Body of pancreas (tissue), 4 donors: Measurements from ENCODE around the gene SREBF1. TPM values are rescaled to one million over a fixed set of nuclear protein-coding genes. Genes with fewer than 3 reads are reported as not detected.

Experiments used
- ATAC-seq: fragments of 150-250 bp; one replicate; pipeline ENCODE4 v1.9.1; 2016
- DNase-seq, 4 donors: peaks; one replicate each; pipeline ENCODE4 v3.0.0-alpha.2; 2019
- H3K27ac ChIP-seq, 4 donors: fragments of 200-600 bp; sonication (generic); 1 replicate in 3 of 4; 2 replicates in 1 of 4; pipeline versions ENCODE4 v1.5.1 to v1.6.1; 2016 to 2019; ENCODE audit warnings: mild to moderate bottlenecking in 1 of 4, mixed read lengths in 1 of 4, moderate library complexity in 1 of 4
- H3K27me3 ChIP-seq, 2 donors: fragments of 200-600 bp; sonication (generic); one replicate each; pipeline ENCODE4 v1.6.0; 2016; ENCODE audit warnings: mild to moderate bottlenecking in 1 of 2
- H3K36me3 ChIP-seq, 2 donors: fragments of 200-600 bp; sonication (generic); replicated peaks in 1 of 2; 2 replicates each; pipeline ENCODE4 v1.5.1; 2016; ENCODE audit warnings: low read depth in 2 of 2; ENCODE audit not compliant: insufficient read depth in 1 of 2
- H3K4me1 ChIP-seq: fragments of 200-600 bp; sonication (generic); one replicate; pipeline ENCODE4 v1.6.0; 2016
- H3K4me3 ChIP-seq, 2 donors: fragments of 200-600 bp; sonication (generic); 1 replicate in 1 of 2; 2 replicates in 1 of 2; pipeline ENCODE4 v1.5.1; 2016 to 2019
- H3K9me3 ChIP-seq, 3 donors: fragments of 200-600 bp; sonication (generic); 1 replicate in 2 of 3; 2 replicates in 1 of 3; pipeline ENCODE4 v1.5.1; 2016
- POLR2A ChIP-seq, 3 donors: fragments of 450-650 bp; IDR thresholded peaks; one replicate each; pipeline ENCODE4 v1.6.1; 2016; ENCODE audit warnings: antibody characterized with exemption in 3 of 3, mild to moderate bottlenecking in 2 of 3
- WGBS, 2 donors: methylation state at CpG; one replicate each; pipeline ENCODE4 v1.1.5; 2017; 5-methylcytosine and 5-hydroxymethylcytosine counted together
- intact Hi-C: fragments of 100-400 bp; cut with DNase I; formaldehyde crosslinking; loops from one replicate; pipeline ENCODE4 v1.15.1; 2023
- total RNA-seq, 2 donors: library from RNA; depleted of rRNA; stranded (reverse); fragments of >200 nt; gene quantifications; one replicate each; pipeline ENCODE4 v1.1.0, GENCODE V29; 2016
- TF ChIP-seq, protein P1 (sequence below), 7 experiments: fragments of 450-650 bp in 4 of 7; fragments of 200-600 bp in 3 of 7; sonication (generic) in 3 of 7; IDR thresholded peaks; one replicate each; pipeline ENCODE4 v1.5.1; 2016 to 2019; ENCODE audit warnings: antibody characterized with exemption in 7 of 7

Gene SREBF1
- total RNA-seq, 2 donors from 2014 or later = 22.3 to 88.0 TPM

DNA sequence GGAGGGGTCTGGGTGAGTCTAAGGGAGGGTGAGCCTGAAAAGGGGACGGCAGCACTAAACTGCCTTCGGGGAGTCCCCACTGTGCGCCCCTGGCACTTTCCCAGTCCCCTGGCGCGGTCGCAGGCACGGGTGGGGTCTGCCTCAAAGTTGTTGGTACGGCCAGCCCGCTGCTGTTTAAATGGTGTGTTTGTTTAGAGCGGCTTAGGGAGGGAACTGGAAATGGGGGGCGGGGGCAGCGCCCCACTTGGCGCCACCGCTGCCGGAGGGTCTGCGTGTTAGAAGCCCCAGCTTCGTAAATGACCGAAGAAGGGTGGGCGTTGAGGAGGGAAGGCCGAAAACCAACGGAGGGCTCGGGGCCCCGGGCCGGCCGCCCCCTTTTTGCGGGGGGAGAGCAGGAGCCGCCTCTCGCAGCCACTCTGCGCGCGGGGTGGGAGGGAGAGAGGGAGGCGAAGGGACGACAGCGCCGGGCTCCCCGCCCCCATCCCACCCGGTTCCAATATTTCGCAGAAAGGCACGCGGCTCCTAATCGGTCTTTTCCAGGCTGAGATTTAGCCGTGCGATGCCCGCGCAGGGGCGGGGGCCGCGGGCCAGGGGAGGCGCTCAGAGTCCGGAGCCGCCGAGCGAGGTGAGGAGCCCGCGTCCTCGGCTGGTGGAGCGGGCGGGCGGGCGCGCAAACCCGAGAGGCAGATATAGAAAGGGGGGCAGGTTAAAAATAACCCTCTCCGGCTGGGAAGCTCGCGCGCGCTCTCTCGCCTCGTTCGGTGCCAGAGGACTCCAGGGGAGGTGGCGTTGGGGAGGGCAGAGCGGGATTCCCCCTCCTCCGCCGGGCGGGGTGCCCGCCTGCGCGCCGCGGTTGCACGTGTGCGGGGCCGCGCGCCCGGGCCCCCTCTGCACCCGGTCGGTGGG is 54.9 kb downstream of the SREBF1 start:
- peaks cover 69% of the 10 kb centered on the region for H3K4me1 ChIP-seq
- H3K9me3 ChIP-seq = no peaks in the 10 kb centered on the region
- peak overlapping the region; percentile 22 to 84 (median 81) for H3K27ac ChIP-seq
- DNase-seq (peak; percentile 68 to 81 (median 75)), ATAC-seq (peak; percentile 56)
- intact Hi-C loops = no loop called here
- WGBS, 2 donors = 16 to 61% methylated on average over 27 to 79 of the region's 88 CpGs
- TF ChIP-seq, protein P1, sequence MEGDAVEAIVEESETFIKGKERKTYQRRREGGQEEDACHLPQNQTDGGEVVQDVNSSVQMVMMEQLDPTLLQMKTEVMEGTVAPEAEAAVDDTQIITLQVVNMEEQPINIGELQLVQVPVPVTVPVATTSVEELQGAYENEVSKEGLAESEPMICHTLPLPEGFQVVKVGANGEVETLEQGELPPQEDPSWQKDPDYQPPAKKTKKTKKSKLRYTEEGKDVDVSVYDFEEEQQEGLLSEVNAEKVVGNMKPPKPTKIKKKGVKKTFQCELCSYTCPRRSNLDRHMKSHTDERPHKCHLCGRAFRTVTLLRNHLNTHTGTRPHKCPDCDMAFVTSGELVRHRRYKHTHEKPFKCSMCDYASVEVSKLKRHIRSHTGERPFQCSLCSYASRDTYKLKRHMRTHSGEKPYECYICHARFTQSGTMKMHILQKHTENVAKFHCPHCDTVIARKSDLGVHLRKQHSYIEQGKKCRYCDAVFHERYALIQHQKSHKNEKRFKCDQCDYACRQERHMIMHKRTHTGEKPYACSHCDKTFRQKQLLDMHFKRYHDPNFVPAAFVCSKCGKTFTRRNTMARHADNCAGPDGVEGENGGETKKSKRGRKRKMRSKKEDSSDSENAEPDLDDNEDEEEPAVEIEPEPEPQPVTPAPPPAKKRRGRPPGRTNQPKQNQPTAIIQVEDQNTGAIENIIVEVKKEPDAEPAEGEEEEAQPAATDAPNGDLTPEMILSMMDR (IDR thresholded peaks at IDR 0.05) = no peak
- H3K36me3 ChIP-seq = no peaks in the 10 kb centered on the region
- H3K4me3 ChIP-seq = peak overlapping the region in 1 of 2 donors; percentile 7
- no peaks in the 10 kb centered on the region for H3K27me3 ChIP-seq

- no peak overlapping the region for H3K4me3 ChIP-seq
- ATAC-seq (no peak), DNase-seq (peak in 1 of 4 donors; percentile 36)
- no peaks in the 10 kb centered on the region for H3K9me3 ChIP-seq
- H3K27me3 ChIP-seq = no peaks in the 10 kb centered on the region
- WGBS, 2 donors = 65 to 80% methylated on average over 1 to 11 of the region's 11 CpGs
- H3K36me3 ChIP-seq = no peaks in the 10 kb centered on the region
- peaks cover 61% of the 10 kb centered on the region for H3K4me1 ChIP-seq
- H3K27ac ChIP-seq = peak overlapping the region; percentile 22 to 84 (median 81)
- intact Hi-C loops = no loop called here
- TF ChIP-seq, protein P1 (IDR thresholded peaks at IDR 0.05) = peak in 2 of 7 experiments; percentile 6 to 8
- TF ChIP-seq POLR2A (IDR thresholded peaks at IDR 0.05) = no peak
These were observed 55.7 kb downstream of the SREBF1 start for GRCh38 chr17:17780922-17781590.

- Histone ChIP-seq H3K27me3 (no peaks in the 10 kb centered on the region), H3K4me3 (no peak overlapping the region), H3K27ac (peak overlapping the region in 3 of 4 donors; percentile 9 to 48 (median 32)), H3K9me3 (no peaks in the 10 kb centered on the region), H3K4me1 (peaks cover 50% of the 10 kb centered on the region), H3K36me3 (no peaks in the 10 kb centered on the region)
- ATAC-seq = no peak
- intact Hi-C loops = no loop called here
- TF ChIP-seq, protein P1 (IDR thresholded peaks at IDR 0.05) = no peak
- no peak for TF ChIP-seq POLR2A (IDR thresholded peaks at IDR 0.05)
- no peak for DNase-seq
- 74 to 85% methylated on average over 5 to 16 of the region's 16 CpGs for WGBS, 2 donors
These were observed 57.7 kb downstream of the SREBF1 start for GRCh38 chr17:17779015-17779611.

- H3K4me3 ChIP-seq = no peak overlapping the region
- no peaks in the 10 kb centered on the region for H3K27me3 ChIP-seq
- WGBS, 2 donors = 59 to 67% methylated on average over 4 to 8 of the region's 8 CpGs
- ATAC-seq = no peak
- TF ChIP-seq, protein P1 (IDR thresholded peaks at IDR 0.05) = no peak
- no peak for TF ChIP-seq POLR2A (IDR thresholded peaks at IDR 0.05)
- DNase-seq = peak in 3 of 4 donors; percentile 54 to 59 (median 55)
- H3K4me1 ChIP-seq = peaks cover 46% of the 10 kb centered on the region
- H3K9me3 ChIP-seq = no peaks in the 10 kb centered on the region
- peak overlapping the region in 2 of 4 donors; percentile 9 to 48 for H3K27ac ChIP-seq
- intact Hi-C loops = no loop called here
- H3K36me3 ChIP-seq = no peaks in the 10 kb centered on the region
These were observed 58.3 kb downstream of the SREBF1 start for GRCh38 chr17:17778308-17779014.
